ENCODE data around the gene BLOC1S3. TPM values are rescaled to one million over a fixed set of nuclear protein-coding genes. Genes with fewer than 3 reads are reported as not detected.

Gene BLOC1S3
- total and polyA plus RNA-seq, 2 of the 13 experiments (the other 11 are each of a cell fraction or from before 2014, with no cell fraction given): 4.3 to 4.8 TPM

- TF ChIP-seq ZNF710 (CRISPR knock-in tag; IDR thresholded peaks at IDR 0.05; ENCODE audit: borderline replicate concordance): 0 out of 2 replicates have a peak, but pooled peaks have one; percentile 10
- 0 out of 2 replicates have a peak, but pooled peaks have one; percentile 57 for TF ChIP-seq ZNF510 (CRISPR knock-in tag; IDR thresholded peaks at IDR 0.05; ENCODE audit: low read depth)
- no peak for TF ChIP-seq NKX3-1 (CRISPR knock-in tag; IDR thresholded peaks at IDR 0.05)
- TF ChIP-seq MED1 (CRISPR knock-in tag; IDR thresholded peaks at IDR 0.05): peak; percentile 15; the same call in 1 of the 2 replicates
- peak; percentile 10; the same call in 1 of the 2 replicates for TF ChIP-seq FOXA3 (CRISPR knock-in tag; IDR thresholded peaks at IDR 0.05)
- peak; percentile 68 for TF ChIP-seq PHF21A (CRISPR knock-in tag; IDR thresholded peaks at IDR 0.05)
- 0 out of 4 replicates have a peak, but pooled peaks of 1 of the 2 experiments have one; percentile 20 for TF ChIP-seq ATF4 (CRISPR knock-in tag; IDR thresholded peaks at IDR 0.05)
- TF ChIP-seq FOXO4 (CRISPR knock-in tag; conservative IDR thresholded peaks at IDR 0.05): no peak
- TF ChIP-seq SP4 (CRISPR knock-in tag; IDR thresholded peaks at IDR 0.05): peak; percentile 94
- TF ChIP-seq MLX (CRISPR knock-in tag; IDR thresholded peaks at IDR 0.05): peak; percentile 40; the same call in 1 of the 2 replicates
- 0 out of 2 replicates have a peak, but pooled peaks have one; percentile 13 for TF ChIP-seq HNF1A (IDR thresholded peaks at IDR 0.05; ENCODE audit: low read depth)
- TF ChIP-seq HNF1A (CRISPR knock-in tag; IDR thresholded peaks at IDR 0.05; ENCODE audit: borderline replicate concordance): no peak
- TF ChIP-seq ZBTB25 (CRISPR knock-in tag; IDR thresholded peaks at IDR 0.05): peak; percentile 51; the same call in 1 of the 2 replicates
- TF ChIP-seq ZNF264 (CRISPR knock-in tag; IDR thresholded peaks at IDR 0.05): peak; percentile 69; the same call in 1 of the 2 replicates
- peak; percentile 94 for TF ChIP-seq SAP130 (CRISPR knock-in tag; IDR thresholded peaks at IDR 0.05; ENCODE audit: low read depth)
- no peak for TF ChIP-seq ZNF564 (CRISPR knock-in tag; IDR thresholded peaks at IDR 0.05)
- no peak; the same call in 1 of the 2 replicates for TF ChIP-seq ZNF792 (CRISPR knock-in tag; IDR thresholded peaks at IDR 0.05)
- TF ChIP-seq ZBTB7B (CRISPR knock-in tag; IDR thresholded peaks at IDR 0.05): peak; percentile 6; the same call in 1 of the 2 replicates
- TF ChIP-seq FOXK2 (IDR thresholded peaks at IDR 0.05): peak; percentile 93
These were observed at the start of gene BLOC1S3 (continued) for GRCh38 chr19:45178262-45179071.

Data from HepG2 (cell line).